ENCODE data around the gene ZBTB4. TPM values are rescaled to one million over a fixed set of nuclear protein-coding genes. Genes with fewer than 3 reads are reported as not detected.

Gene ZBTB4
- total RNA-seq, 2 donors from 2014 or later: 50.5 to 67.3 TPM

- Histone ChIP-seq H3K27me3 (no peaks in the 10 kb centered on the region), H3K27ac (no peak overlapping the region), H3K4me3 (no peak overlapping the region), H3K36me3 (peaks cover 9% of the 10 kb centered on the region), H3K4me1 (no peaks in the 10 kb centered on the region), H3K9me3 (no peaks in the 10 kb centered on the region)
- no peak for DNase-seq (ENCODE audit: low spot score)
- TF ChIP-seq, protein P1, sequence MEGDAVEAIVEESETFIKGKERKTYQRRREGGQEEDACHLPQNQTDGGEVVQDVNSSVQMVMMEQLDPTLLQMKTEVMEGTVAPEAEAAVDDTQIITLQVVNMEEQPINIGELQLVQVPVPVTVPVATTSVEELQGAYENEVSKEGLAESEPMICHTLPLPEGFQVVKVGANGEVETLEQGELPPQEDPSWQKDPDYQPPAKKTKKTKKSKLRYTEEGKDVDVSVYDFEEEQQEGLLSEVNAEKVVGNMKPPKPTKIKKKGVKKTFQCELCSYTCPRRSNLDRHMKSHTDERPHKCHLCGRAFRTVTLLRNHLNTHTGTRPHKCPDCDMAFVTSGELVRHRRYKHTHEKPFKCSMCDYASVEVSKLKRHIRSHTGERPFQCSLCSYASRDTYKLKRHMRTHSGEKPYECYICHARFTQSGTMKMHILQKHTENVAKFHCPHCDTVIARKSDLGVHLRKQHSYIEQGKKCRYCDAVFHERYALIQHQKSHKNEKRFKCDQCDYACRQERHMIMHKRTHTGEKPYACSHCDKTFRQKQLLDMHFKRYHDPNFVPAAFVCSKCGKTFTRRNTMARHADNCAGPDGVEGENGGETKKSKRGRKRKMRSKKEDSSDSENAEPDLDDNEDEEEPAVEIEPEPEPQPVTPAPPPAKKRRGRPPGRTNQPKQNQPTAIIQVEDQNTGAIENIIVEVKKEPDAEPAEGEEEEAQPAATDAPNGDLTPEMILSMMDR (IDR thresholded peaks at IDR 0.05): no peak
Observed at GRCh38 chr17:7417056-7417655, 62.3 kb downstream of the ZBTB4 start.

DNA sequence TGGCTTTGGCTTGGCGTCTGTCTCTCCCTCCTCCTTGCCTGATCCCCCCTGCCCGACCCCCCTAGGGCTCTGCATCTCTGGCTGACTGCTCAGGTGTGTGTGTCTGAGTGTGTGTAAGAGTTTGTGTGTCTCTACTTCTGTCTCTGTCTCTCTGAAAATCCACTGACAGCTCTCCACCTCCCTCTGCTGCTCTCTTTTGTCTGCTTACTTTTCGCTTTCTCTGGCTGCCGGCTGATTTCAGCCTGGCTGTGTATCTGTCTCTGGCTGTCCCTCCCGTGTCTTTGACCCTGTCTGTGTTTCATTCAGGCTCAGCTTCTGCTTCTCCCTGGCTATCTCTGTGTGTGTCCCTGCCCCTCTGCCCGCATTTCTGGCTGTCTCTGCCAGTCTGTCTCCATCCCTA lies 63.1 kb downstream of the ZBTB4 start:
- TF ChIP-seq, protein P1 (IDR thresholded peaks at IDR 0.05): no peak
- H3K4me3 ChIP-seq: no peak overlapping the region
- DNase-seq (ENCODE audit: low spot score): no peak

GRCh38 chr17:7415784-7416183 lies 63.6 kb downstream of the ZBTB4 start:
- no peak overlapping the region for H3K4me3 ChIP-seq
- no peaks in the 10 kb centered on the region for H3K4me1 ChIP-seq
- H3K9me3 ChIP-seq: no peaks in the 10 kb centered on the region
- H3K27me3 ChIP-seq: no peaks in the 10 kb centered on the region
- no peak overlapping the region for H3K27ac ChIP-seq
- peaks cover 9% of the 10 kb centered on the region for H3K36me3 ChIP-seq
- no peak for DNase-seq (ENCODE audit: low spot score)
- TF ChIP-seq, protein P1 (IDR thresholded peaks at IDR 0.05): no peak

More for the DNA sequence above, 63.1 kb downstream of the ZBTB4 start:
- Histone ChIP-seq H3K27ac (no peak overlapping the region), H3K9me3 (no peaks in the 10 kb centered on the region), H3K4me1 (no peaks in the 10 kb centered on the region), H3K36me3 (peaks cover 9% of the 10 kb centered on the region), H3K27me3 (no peaks in the 10 kb centered on the region)

DNA sequence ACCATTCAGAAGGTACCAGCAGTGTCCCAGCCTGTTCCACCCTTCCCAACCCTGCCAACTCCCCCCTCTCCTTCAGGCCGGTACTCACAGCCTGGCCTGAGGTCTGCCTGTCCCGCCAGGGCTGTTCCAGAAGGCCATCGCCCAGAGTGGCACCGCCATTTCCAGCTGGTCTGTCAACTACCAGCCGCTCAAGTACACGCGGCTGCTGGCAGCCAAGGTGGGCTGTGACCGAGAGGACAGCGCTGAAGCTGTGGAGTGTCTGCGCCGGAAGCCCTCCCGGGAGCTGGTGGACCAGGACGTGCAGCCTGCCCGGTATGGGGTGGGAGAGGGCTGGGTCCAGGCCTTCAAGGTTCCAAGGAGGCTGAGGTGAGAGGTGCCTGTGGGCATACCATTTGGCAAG lies 64.6 kb downstream of the ZBTB4 start:
- H3K27me3 ChIP-seq: no peaks in the 10 kb centered on the region
- H3K27ac ChIP-seq: no peak overlapping the region
- no peak overlapping the region for H3K4me3 ChIP-seq
- TF ChIP-seq, protein P1 (IDR thresholded peaks at IDR 0.05): no peak
- H3K36me3 ChIP-seq: peaks cover 9% of the 10 kb centered on the region
- H3K4me1 ChIP-seq: no peaks in the 10 kb centered on the region
- H3K9me3 ChIP-seq: no peaks in the 10 kb centered on the region
- no peak for DNase-seq (ENCODE audit: low spot score)

GRCh38 chr17:7413346-7413985 lies 66.0 kb downstream of the ZBTB4 start:
- no peaks in the 10 kb centered on the region for H3K27me3 ChIP-seq
- no peaks in the 10 kb centered on the region for H3K9me3 ChIP-seq
- peaks cover 9% of the 10 kb centered on the region for H3K36me3 ChIP-seq
- TF ChIP-seq, protein P1 (IDR thresholded peaks at IDR 0.05): no peak
- H3K4me3 ChIP-seq: no peak overlapping the region
- no peak for DNase-seq (ENCODE audit: low spot score)
- no peaks in the 10 kb centered on the region for H3K4me1 ChIP-seq
- no peak overlapping the region for H3K27ac ChIP-seq

DNA sequence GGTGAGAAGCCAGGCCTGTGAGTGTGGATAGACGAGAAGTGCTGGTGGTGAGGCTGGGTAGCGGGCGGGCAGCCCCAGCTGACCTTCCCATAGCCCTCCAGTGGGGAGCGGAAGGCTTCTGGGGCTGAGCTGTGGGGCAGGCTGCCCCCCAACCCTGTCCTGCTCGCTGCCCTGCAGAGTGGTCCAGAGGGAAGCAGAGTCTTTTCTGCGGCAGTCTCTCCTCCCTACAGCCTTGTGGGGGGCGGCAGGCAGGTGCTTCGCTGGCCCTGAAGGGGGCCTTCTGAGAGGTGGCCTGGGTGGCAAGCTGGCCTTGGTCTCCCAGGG lies 68.0 kb downstream of the ZBTB4 start:
- no peak for DNase-seq (ENCODE audit: low spot score)
- Histone ChIP-seq H3K9me3 (no peaks in the 10 kb centered on the region), H3K4me1 (peaks cover 0 to under 1% of the 10 kb centered on the region in 2 donors), H3K27ac (no peak overlapping the region), H3K27me3 (no peaks in the 10 kb centered on the region), H3K36me3 (peaks cover 9% of the 10 kb centered on the region), H3K4me3 (no peak overlapping the region)
- TF ChIP-seq, protein P1 (IDR thresholded peaks at IDR 0.05): no peak
